NCI-H1694 (cell line): ENCODE data around the gene PCDHGB7.
"Not testable (repeated sequence)": the region's sequence is repeated elsewhere in the genome, so short reads cannot be mapped to it uniquely, and the experiment has no call there.

Experiments
- DNase-seq: peaks from one replicate; lab custom pipeline; 2025; lab: John Stamatoyannopoulos, UW

The PCDHGB7 gene

GRCh38 chr5:141397756-141398551 is 19.5 kb upstream of the PCDHGB7 start, which contains the start of gene PCDHGB5:
Gene PCDHGB5, plus strand, starts transcription at chr5:141397947. Its CDS starts 181 bp downstream, at chr5:141398128.
- DNase-seq = not testable (repeated sequence)

GRCh38 chr5:141398608-141399007 is 18.9 kb upstream of the PCDHGB7 start:
- no peak for DNase-seq

DNA sequence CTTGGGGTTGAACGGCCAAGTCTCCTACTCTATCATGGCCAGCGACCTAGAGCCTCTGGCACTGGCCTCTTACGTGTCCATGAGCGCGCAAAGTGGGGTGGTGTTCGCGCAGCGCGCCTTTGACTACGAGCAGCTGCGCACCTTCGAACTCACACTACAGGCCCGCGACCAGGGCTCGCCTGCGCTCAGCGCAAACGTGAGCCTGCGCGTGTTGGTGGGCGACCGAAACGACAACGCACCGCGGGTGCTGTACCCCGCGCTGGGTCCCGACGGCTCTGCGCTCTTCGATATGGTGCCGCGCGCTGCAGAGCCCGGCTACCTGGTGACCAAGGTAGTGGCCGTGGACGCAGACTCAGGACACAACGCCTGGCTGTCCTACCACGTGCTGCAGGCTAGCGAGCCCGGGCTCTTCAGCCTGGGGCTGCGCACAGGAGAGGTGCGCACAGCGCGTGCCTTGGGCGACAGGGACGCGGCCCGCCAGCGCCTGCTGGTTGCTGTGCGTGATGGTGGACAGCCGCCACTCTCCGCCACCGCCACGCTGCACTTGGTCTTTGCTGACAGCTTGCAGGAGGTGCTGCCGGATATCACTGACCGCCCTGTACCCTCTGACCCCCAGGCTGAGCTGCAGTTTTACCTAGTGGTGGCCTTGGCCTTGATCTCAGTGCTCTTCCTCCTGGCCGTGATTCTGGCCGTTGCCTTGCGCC is 17.8 kb upstream of the PCDHGB7 start:
- no peak for DNase-seq

- DNase-seq = no peak
These were observed 14.8 kb upstream of the PCDHGB7 start, which contains the start of gene PCDHGA9 for GRCh38 chr5:141402553-141403243. Gene PCDHGA9, plus strand, starts transcription at chr5:141402778. Its CDS starts 175 bp downstream, at chr5:141402953.

DNA sequence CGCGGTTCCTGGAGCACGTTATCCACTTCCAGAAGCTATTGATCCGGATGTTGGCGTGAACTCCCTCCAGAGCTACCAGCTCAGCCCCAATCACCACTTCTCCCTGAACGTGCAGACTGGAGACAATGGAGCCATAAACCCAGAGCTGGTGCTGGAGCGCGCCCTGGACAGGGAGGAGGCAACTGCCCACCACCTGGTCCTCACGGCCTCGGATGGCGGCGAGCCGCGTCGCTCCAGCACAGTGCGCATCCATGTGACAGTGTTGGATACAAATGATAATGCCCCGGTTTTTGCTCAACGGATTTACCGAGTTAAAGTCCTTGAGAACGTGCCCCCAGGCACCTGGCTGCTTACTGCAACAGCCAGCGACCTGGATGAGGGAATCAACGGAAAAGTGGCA is 14.1 kb upstream of the PCDHGB7 start:
- no peak for DNase-seq

DNA sequence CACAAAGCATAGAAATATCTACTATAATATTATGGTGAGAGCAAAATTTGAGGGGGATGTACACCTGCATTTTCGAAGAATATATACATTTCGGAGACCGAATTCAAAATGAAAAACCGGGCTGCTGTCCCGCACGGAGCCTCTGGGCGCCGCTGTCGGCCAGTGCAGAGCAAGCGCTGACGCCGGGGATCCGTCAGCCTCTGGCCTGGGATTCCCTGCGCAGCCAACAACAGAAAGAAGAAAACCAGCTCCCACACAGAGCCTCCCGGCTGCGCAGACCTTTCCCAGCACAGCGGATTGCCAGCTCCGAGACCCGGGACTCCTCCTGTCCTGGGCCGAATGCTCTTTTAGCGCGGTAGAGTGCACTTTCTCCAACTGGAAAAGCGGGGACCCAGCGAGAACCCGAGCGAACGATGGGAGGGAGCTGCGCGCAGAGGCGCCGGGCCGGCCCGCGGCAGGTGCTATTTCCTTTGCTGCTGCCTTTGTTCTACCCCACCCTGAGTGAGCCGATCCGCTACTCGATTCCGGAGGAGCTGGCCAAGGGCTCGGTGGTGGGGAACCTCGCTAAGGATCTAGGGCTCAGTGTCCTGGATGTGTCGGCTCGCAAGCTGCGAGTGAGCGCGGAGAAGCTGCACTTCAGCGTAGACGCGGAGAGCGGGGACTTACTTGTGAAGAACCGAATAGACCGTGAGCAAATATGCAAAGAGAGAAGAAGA is 9.5 kb upstream of the PCDHGB7 start, which contains the start of gene PCDHGB6:
Gene PCDHGB6, plus strand, starts transcription at position 232 of the 716 bp plus-strand sequence. Its CDS starts 182 bp downstream, at position 414.
- DNase-seq = not testable (repeated sequence)

DNA sequence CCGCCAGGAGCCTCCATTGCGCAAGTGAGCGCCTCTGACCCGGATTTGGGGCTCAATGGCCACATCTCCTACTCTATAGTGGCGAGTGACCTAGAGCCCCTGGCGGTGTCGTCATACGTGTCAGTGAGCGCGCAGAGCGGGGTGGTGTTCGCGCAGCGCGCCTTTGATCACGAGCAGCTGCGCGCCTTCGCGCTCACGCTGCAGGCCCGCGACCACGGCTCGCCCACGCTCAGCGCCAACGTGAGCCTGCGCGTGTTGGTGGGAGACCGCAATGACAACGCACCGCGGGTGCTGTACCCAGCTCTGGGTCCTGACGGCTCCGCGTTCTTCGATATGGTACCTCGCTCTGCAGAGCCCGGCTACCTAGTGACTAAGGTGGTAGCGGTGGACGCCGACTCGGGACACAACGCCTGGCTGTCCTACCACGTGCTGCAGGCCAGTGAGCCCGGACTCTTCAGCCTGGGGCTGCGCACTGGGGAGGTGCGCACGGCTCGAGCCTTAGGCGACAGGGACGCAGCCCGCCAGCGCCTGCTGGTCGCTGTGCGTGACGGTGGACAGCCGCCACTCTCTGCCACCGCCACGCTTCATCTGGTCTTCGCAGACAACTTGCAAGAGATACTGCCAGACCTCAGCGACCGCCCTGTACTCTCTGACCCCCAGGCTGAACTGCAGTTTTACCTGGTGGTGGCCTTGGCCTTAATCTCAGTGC is 7.7 kb upstream of the PCDHGB7 start:
- no peak for DNase-seq

DNA sequence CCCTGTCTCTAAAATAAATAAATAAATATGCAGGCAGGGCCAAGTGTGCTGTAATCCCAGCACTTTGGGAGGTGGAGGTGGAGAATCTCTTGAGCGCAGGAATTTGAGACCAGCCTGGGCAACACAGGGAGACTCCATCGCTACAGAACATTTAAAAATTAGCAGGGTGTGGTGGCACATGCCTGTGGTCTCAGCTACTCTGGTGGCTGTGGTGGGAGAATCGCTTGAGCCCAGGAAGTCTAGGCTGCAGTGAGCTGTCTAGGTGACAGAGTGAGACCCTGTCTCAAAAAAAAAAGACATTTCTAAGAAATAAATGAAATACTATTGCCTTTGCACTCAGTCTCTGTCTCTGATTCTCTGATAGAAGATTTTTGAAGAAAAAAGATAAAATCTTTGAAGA is 5.9 kb upstream of the PCDHGB7 start:
- DNase-seq = no peak

GRCh38 chr5:141412854-141413539 is 4.5 kb upstream of the PCDHGB7 start, which contains the start of gene PCDHGA10:
Gene PCDHGA10, plus strand, starts transcription at chr5:141412987. Its CDS starts 189 bp downstream, at chr5:141413176.
- DNase-seq = peak; percentile 33

DNA sequence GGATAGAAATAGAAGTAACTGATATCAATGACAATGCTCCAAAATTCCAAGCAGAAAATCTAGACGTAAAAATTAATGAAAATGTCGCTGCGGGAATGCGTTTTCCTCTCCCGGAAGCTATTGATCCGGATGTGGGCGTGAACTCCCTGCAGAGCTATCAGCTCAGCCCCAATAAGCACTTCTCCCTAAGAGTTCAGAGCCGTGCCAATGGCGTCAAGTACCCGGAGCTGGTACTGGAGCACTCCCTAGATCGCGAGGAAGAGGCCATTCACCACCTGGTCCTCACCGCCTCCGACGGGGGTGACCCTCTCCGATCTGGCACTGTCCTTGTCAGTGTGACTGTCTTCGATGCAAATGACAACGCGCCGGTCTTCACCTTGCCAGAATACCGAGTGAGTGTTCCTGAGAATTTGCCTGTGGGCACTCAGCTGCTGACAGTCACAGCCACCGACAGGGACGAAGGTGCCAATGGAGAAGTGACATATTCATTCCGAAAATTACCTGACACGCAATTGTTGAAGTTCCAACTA is 3.9 kb upstream of the PCDHGB7 start:
- no peak for DNase-seq

DNA sequence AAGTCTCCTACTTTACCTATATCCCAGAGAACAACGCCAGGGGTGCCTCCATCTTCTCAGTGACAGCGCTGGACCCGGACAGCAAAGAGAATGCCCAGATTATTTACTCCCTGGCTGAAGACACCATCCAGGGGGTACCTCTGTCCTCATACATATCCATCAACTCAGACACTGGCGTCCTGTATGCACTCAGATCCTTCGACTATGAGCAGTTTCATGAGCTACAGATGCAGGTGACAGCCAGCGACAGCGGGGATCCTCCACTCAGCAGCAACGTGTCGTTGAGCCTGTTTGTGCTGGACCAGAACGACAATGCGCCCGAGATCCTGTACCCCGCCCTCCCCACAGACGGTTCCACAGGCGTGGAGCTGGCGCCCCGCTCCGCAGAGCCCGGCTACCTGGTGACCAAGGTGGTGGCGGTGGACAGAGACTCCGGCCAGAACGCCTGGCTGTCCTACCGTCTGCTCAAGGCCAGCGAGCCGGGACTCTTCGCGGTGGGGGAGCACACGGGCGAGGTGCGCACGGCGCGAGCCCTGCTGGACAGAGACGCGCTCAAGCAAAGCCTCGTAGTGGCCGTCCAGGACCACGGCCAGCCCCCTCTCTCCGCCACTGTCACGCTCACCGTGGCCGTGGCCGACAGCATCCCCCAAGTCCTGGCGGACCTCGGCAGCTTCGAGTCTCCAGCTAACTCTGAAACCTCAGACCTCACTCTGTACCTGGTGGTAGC is 2.8 kb upstream of the PCDHGB7 start:
- not testable (repeated sequence) for DNase-seq

- not testable (repeated sequence) for DNase-seq
These were observed 2.2 kb upstream of the PCDHGB7 start for GRCh38 chr5:141415275-141415618.

DNA sequence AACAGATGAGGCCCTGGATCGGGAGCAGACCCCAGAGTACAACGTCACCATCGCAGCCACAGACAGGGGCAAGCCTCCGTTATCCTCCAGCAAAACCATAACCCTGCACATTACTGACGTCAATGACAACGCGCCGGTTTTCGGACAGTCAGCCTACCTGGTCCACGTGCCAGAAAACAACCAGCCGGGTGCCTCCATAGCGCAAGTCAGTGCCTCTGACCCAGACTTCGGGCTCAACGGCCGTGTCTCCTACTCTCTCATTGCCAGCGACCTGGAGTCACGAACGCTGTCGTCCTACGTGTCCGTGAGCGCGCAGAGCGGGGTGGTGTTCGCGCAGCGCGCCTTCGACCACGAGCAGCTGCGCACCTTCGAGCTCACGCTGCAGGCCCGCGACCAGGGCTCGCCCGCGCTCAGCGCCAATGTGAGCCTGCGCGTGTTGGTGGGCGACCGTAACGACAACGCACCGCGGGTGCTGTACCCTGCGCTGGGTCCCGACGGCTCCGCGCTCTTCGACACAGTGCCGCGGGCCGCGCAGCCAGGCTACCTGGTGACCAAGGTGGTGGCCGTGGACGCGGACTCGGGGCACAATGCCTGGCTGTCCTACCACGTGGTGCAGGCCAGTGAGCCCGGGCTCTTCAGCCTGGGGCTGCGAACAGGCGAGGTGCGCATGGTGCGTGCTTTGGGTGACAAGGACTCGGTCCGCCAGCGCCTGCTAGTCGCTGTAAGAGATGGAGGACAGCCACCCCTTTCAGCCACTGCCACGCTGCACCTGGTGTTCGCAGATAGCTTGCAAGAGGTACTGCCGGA is 1.8 kb downstream of the PCDHGB7 start:
- no peak for DNase-seq

DNA sequence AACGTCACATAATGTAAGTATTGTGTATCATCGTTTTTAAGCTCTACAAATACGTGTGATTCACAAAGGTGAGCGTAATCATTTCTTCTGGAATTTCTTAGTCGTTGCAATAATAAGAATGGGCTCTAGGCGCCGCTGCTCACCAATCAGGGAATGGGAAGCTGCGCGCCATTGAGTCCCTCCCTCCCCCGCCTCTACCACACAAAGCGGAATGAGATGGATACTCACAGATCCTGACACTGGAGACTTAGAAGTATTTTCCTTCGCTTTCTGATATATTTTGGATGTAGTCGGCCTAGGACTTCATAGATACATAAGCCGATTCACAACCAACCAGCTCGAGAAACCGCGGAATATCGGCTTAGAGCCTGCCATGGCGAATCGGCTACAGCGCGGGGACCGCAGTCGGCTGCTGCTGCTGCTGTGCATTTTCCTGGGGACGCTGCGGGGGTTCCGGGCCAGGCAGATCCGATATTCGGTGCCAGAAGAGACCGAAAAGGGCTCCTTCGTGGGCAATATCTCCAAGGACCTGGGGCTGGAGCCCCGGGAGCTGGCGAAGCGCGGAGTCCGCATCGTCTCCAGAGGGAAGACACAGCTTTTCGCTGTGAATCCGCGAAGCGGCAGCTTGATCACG is 3.5 kb downstream of the PCDHGB7 start, which contains the start of gene PCDHGA11:
Gene PCDHGA11, plus strand, starts transcription at position 197 of the 634 bp plus-strand sequence. Its CDS starts 177 bp downstream, at position 374.
- DNase-seq = no peak

DNA sequence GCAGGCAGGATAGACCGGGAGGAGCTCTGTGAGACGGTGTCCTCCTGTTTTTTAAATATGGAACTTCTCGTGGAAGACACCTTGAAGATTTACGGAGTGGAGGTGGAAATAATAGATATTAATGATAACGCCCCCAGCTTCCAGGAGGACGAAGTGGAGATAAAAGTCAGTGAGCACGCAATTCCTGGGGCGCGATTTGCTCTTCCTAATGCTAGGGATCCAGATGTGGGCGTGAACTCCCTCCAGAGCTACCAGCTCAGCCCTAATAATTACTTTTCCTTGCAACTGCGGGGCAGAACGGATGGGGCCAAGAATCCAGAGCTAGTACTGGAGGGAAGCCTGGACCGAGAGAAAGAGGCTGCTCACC is 4.0 kb downstream of the PCDHGB7 start:
- DNase-seq = no peak

- no peak for DNase-seq
These were observed 5.3 kb downstream of the PCDHGB7 start for GRCh38 chr5:141422742-141423291.

DNA sequence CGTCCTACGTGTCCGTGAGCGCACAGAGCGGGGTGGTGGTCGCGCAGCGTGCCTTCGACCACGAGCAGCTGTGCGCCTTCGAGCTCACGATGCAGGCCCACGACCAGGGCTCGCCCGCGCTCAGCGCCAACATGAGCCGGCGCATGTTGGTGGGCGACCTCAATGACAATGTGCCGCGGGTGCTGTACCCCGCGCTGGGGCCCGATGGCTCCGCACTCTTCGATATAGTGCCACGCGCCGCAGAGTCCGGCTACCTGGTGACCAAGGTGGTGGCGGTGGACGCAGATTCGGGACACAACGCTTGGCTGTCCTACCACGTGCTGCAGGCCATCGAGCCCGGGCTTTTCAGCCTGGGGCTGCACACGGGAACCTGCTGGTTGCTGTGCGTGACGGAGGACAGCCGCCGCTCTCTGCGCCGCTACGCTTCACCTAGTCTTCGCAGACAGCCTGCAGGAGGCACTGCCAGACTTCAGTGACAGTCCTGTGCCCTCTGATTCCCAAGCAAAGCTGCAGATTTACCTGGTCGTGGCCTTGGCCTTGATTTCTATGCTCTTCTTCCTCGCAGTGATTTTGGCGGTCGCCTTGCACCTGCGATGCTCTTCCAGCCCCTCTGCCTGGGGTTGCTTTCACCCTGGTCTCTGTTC is 10.4 kb downstream of the PCDHGB7 start:
- DNase-seq = no peak
